OCI-LY1 (cell line): ENCODE data around the gene KLF15.

Experiments
- H2AFZ ChIP-seq: fragments of 200-600 bp; sonication (generic), shearing (Covaris generic); 2 replicates; pipeline ENCODE4 v1.6.0; 2014; ENCODE audit warnings: antibody characterized with exemption, mild to moderate bottlenecking, low read length
- H3F3A ChIP-seq: fragments of 200-600 bp; sonication (generic), shearing (Covaris generic); 2 replicates; pipeline ENCODE4 v1.6.0; 2014; ENCODE audit warnings: mild to moderate bottlenecking, antibody characterized with exemption, low read length, moderate library complexity; ENCODE audit not compliant: insufficient read depth
- H3K27ac ChIP-seq: fragments of 200-600 bp; sonication (generic); 2 replicates; pipeline ENCODE4 v1.5.1; 2014; ENCODE audit warnings: low read length, mixed run types, mild to moderate bottlenecking, low read depth; ENCODE audit not compliant: poor library complexity, severe bottlenecking
- H3K27me3 ChIP-seq: fragments of 200-600 bp; sonication (generic); 2 replicates; pipeline ENCODE4 v1.6.0; 2014; ENCODE audit warnings: antibody characterized with exemption, mild to moderate bottlenecking, low read length, moderate library complexity; ENCODE audit not compliant: insufficient read depth
- H3K36me3 ChIP-seq: fragments of 200-600 bp; sonication (generic); 2 replicates; pipeline ENCODE4 v1.6.1; 2014; ENCODE audit warnings: mild to moderate bottlenecking, antibody characterized with exemption, low read length, moderate library complexity, mixed read lengths; ENCODE audit not compliant: insufficient read depth
- H3K4me1 ChIP-seq: fragments of 200-600 bp; sonication (generic); 2 replicates; pipeline ENCODE4 v1.5.1; 2014; ENCODE audit warnings: mild to moderate bottlenecking, low read length, moderate library complexity; ENCODE audit not compliant: insufficient read depth, severe bottlenecking
- H3K4me2 ChIP-seq: fragments of 200-600 bp; sonication (generic), shearing (Covaris generic); 2 replicates; pipeline ENCODE4 v1.6.1; 2014; ENCODE audit warnings: low read length
- H3K4me3 ChIP-seq: fragments of 200-600 bp; sonication (generic); 2 replicates; pipeline ENCODE4 v1.5.1; 2014; ENCODE audit warnings: low read length, low read depth, mild to moderate bottlenecking, mixed read lengths; ENCODE audit not compliant: poor library complexity, severe bottlenecking
- H3K79me2 ChIP-seq: fragments of 200-600 bp; shearing (Covaris generic); 2 replicates; pipeline ENCODE4 v1.6.1; 2016; ENCODE audit warnings: mixed run types, low read length, mixed read lengths; ENCODE audit not compliant: insufficient read depth
- H3K9ac ChIP-seq: fragments of 200-600 bp; sonication (generic), shearing (Covaris generic); 2 replicates; pipeline ENCODE4 v1.6.1; 2014; ENCODE audit warnings: mild to moderate bottlenecking, low read length, mixed read lengths
- H3K9me2 ChIP-seq: fragments of 200-600 bp; sonication (generic), shearing (Covaris generic); 2 replicates; pipeline ENCODE4 v1.6.1; 2014; ENCODE audit warnings: low read depth, mild to moderate bottlenecking, low read length, mixed read lengths
- H3K9me3 ChIP-seq: fragments of 200-600 bp; shearing (Covaris generic); 2 replicates; pipeline ENCODE4 v1.6.1; 2014; ENCODE audit warnings: low read length, mixed read lengths
- H4K20me1 ChIP-seq: fragments of 200-600 bp; sonication (generic), shearing (Covaris generic); 2 replicates; pipeline ENCODE4 v1.6.0; 2016; ENCODE audit warnings: mild to moderate bottlenecking, low read length; ENCODE audit not compliant: insufficient read depth
- CTCF ChIP-seq: fragments of 200-600 bp; sonication (generic), shearing (Covaris generic); IDR thresholded peaks from 2 replicates; pipeline ENCODE4 v1.5.1; 2017; ENCODE audit warnings: mild to moderate bottlenecking, antibody characterized with exemption, low read length, moderate library complexity, mixed read lengths
- EZH2 ChIP-seq: fragments of 200-600 bp; sonication (generic), shearing (Covaris generic); IDR thresholded peaks from 2 replicates; pipeline ENCODE4 v1.8.0; 2017; ENCODE audit warnings: borderline replicate concordance, mixed run types, mild to moderate bottlenecking, antibody characterized with exemption, low read length, moderate library complexity, mixed read lengths

Gene KLF15

GRCh38 chr3:126344380-126345041 lies 12.7 kb downstream of the KLF15 start:
- no peaks in the 10 kb centered on the region for H4K20me1 ChIP-seq
- H3K4me1 ChIP-seq = no peaks in the 10 kb centered on the region
- H3K79me2 ChIP-seq = no peaks in the 10 kb centered on the region
- no peaks in the 10 kb centered on the region for H3K9me2 ChIP-seq
- H3K27ac ChIP-seq = no peak overlapping the region
- H3K4me3 ChIP-seq = no peak overlapping the region
- TF ChIP-seq CTCF (no peak), EZH2 (no peak)
- H3K36me3 ChIP-seq = no peaks in the 10 kb centered on the region
- H3K27me3 ChIP-seq = no peaks in the 10 kb centered on the region
- H3F3A ChIP-seq = no peaks in the 10 kb centered on the region
- no peak overlapping the region for H2AFZ ChIP-seq
- H3K9me3 ChIP-seq = no peaks in the 10 kb centered on the region
- no peak overlapping the region for H3K9ac ChIP-seq
- H3K4me2 ChIP-seq = no peak overlapping the region

GRCh38 chr3:126343649-126344035 lies 13.6 kb downstream of the KLF15 start:
- Histone ChIP-seq H3K9me2 (no peaks in the 10 kb centered on the region), H3K9me3 (no peaks in the 10 kb centered on the region), H3K4me1 (no peaks in the 10 kb centered on the region), H3K4me3 (no peak overlapping the region), H3F3A (no peaks in the 10 kb centered on the region), H2AFZ (no peak overlapping the region), H3K27ac (no peak overlapping the region), H3K9ac (no peak overlapping the region), H4K20me1 (no peaks in the 10 kb centered on the region), H3K4me2 (no peak overlapping the region), H3K79me2 (no peaks in the 10 kb centered on the region), H3K36me3 (no peaks in the 10 kb centered on the region), H3K27me3 (no peaks in the 10 kb centered on the region)
- TF ChIP-seq EZH2 = no peak

- TF ChIP-seq CTCF (no peak), EZH2 (no peak)
- H3K9me2 ChIP-seq = no peaks in the 10 kb centered on the region
- H3K4me3 ChIP-seq = no peak overlapping the region
- H3K27ac ChIP-seq = no peak overlapping the region
- no peak overlapping the region for H3K9ac ChIP-seq
- no peaks in the 10 kb centered on the region for H4K20me1 ChIP-seq
- no peak overlapping the region for H2AFZ ChIP-seq
- no peaks in the 10 kb centered on the region for H3K27me3 ChIP-seq
- no peaks in the 10 kb centered on the region for H3K36me3 ChIP-seq
- no peaks in the 10 kb centered on the region for H3K79me2 ChIP-seq
- no peaks in the 10 kb centered on the region for H3K4me1 ChIP-seq
- no peaks in the 10 kb centered on the region for H3K9me3 ChIP-seq
- no peak overlapping the region for H3K4me2 ChIP-seq
- no peaks in the 10 kb centered on the region for H3F3A ChIP-seq
Observed at GRCh38 chr3:126342991-126343648, 14.1 kb downstream of the KLF15 start.

GRCh38 chr3:126342211-126342610 lies 15.0 kb downstream of the KLF15 start:
- no peaks in the 10 kb centered on the region for H3F3A ChIP-seq
- no peaks in the 10 kb centered on the region for H3K36me3 ChIP-seq
- no peak overlapping the region for H2AFZ ChIP-seq
- no peaks in the 10 kb centered on the region for H3K27me3 ChIP-seq
- H3K4me1 ChIP-seq = no peaks in the 10 kb centered on the region
- no peaks in the 10 kb centered on the region for H3K9me3 ChIP-seq
- no peak overlapping the region for H3K27ac ChIP-seq
- TF ChIP-seq EZH2 = no peak
- TF ChIP-seq CTCF = no peak
- H3K9ac ChIP-seq = no peak overlapping the region
- H3K79me2 ChIP-seq = no peaks in the 10 kb centered on the region
- H3K4me2 ChIP-seq = no peak overlapping the region
- H3K4me3 ChIP-seq = no peak overlapping the region
- H4K20me1 ChIP-seq = no peaks in the 10 kb centered on the region
- no peaks in the 10 kb centered on the region for H3K9me2 ChIP-seq
